ENCODE data around the gene HYLS1.

- TF ChIP-seq EP300 (IDR thresholded peaks at IDR 0.05) (no peak), REST (IDR thresholded peaks at IDR 0.05) (no peak), JUN (IDR thresholded peaks at IDR 0.05) (no peak), KDM1A (IDR thresholded peaks at IDR 0.05; ENCODE audit: low read depth) (no peak), HDAC2 (IDR thresholded peaks at IDR 0.05) (no peak), CTCF (IDR thresholded peaks at IDR 0.05) (no peak), HOXA7 (CRISPR knock-in tag; IDR thresholded peaks at IDR 0.05) (no peak), MAX (IDR thresholded peaks at IDR 0.05) (no peak), RFX5 (IDR thresholded peaks at IDR 0.05) (no peak), POLR2A (IDR thresholded peaks at IDR 0.05; ENCODE audit: low read length) (no peak), RCOR1 (IDR thresholded peaks at IDR 0.05; ENCODE audit: low read depth, low read length) (no peak), FOSB (CRISPR knock-in tag; IDR thresholded peaks at IDR 0.05) (no peak)
These were observed 57.0 kb downstream of the HYLS1 start for GRCh38 chr11:125944350-125945010.
